Measurements from ENCODE around the gene KCNJ6. TPM values are rescaled to one million over a fixed set of nuclear protein-coding genes. Genes with fewer than 3 reads are reported as not detected.

Gene KCNJ6
- total and polyA plus RNA-seq, 2 of the 8 experiments (the other 6 are each of a cell fraction or from before 2014, with no cell fraction given), result 0.51 to 1.2 TPM

DNA sequence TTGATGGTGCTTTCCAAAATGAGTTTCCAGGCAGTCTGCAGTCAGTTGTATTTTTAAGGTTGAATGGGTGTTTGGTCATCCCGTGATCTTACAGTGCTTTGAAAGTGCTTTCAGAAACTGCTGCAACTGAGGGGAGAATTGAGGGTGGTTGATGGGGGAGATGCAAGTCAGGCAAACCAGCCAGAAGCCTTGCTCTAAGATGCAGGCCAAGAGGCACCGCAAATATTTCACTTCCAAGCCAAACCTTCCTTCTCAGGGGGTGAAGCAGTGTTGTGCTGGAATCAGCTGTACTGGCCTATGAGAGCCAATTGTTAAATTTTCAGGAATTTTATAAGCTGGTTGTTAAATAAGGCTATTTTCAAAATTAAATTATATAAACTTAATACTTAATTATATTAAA, 151.6 kb downstream of the KCNJ6 start:
- H3K79me2 ChIP-seq (ENCODE audit: control insufficient read depth in 1 of 2, insufficient read depth in 2 of 2, low read length in 2 of 2), result no peaks in the 10 kb centered on the region
- POLR2A ChIA-PET (ENCODE audit: partially characterized antibody), result no interaction called here
- no peak overlapping the region for H2AK5ac ChIP-seq (ENCODE audit: low read depth, low read length)
- no peak overlapping the region for H3K4me2 ChIP-seq (ENCODE audit: insufficient read depth in 1 of 2, low read depth in 2 of 2, low read length in 2 of 2)
- no peak for DNase-seq (ENCODE audit: low read depth in 1 of 2, low spot score in 2 of 2)
- no peak overlapping the region for H2BK12ac ChIP-seq (ENCODE audit: low read depth, low read length)
- no peak overlapping the region for H2BK120ac ChIP-seq (replicated peaks; ENCODE audit: low read depth, low read length)
- H2BK5ac ChIP-seq (ENCODE audit: low read depth, low read length), result no peak overlapping the region
- no peak overlapping the region for H3K4me3 ChIP-seq (ENCODE audit: extremely low read depth in 1 of 4, insufficient read depth in 2 of 4, low read depth in 3 of 4, low read length in 4 of 4)
- no peak overlapping the region for H3K27ac ChIP-seq (ENCODE audit: low read depth, low read length)
- H2AFZ ChIP-seq (ENCODE audit: low read length), result no peak overlapping the region
- no peak overlapping the region for H2BK20ac ChIP-seq (ENCODE audit: low read length)
- peaks cover 0 to 7% of the 10 kb centered on the region in 2 experiments for H4K20me1 ChIP-seq (replicated peaks in 1 of 2; ENCODE audit: control insufficient read depth in 1 of 2, insufficient read depth in 2 of 2, low read length in 2 of 2)
- no peak overlapping the region for H4K8ac ChIP-seq (ENCODE audit: extremely low read depth, insufficient read depth, low read length)
- CTCF ChIA-PET (ENCODE audit: partially characterized antibody), result interaction anchor here (0.6 to 2.4 kb wide), 5 partner anchors 22 to 393 kb away, joined by 3 to 10 read pairs (median 4); partner anchors contain the start of gene KCNJ6
- no peak overlapping the region for H3K14ac ChIP-seq (ENCODE audit: insufficient read length)
- H3K9ac ChIP-seq (replicated peaks in 1 of 4; ENCODE audit: extremely low read depth in 1 of 4, low read depth in 3 of 4, low read length in 3 of 4), result no peak overlapping the region
- no peak overlapping the region for H3K23ac ChIP-seq (ENCODE audit: insufficient read length)
- no peak overlapping the region for H4K91ac ChIP-seq (replicated peaks; ENCODE audit: insufficient read length, low read length)
- no peak overlapping the region for H2BK15ac ChIP-seq (ENCODE audit: low read length)
- H3K4ac ChIP-seq (replicated peaks; ENCODE audit: insufficient read length, low read depth, low read length), result no peak overlapping the region
- H3K9me3 ChIP-seq (ENCODE audit: insufficient read depth in 2 of 2, low read depth in 1 of 2, low read length in 1 of 2), result peaks cover 12 to 13% of the 10 kb centered on the region in 2 experiments; a peak in 3 of 4 replicates
- H3K79me1 ChIP-seq (ENCODE audit: low read depth, low read length), result peaks cover 2% of the 10 kb centered on the region; the same call in 1 of the 2 replicates
- 85% methylated on average over 2 of the region's 2 CpGs; no CpG with 5 or more reads in 1 of the 2 experiments for WGBS, 2 experiments (ENCODE audit: extremely low coverage in 1 of 2, insufficient coverage in 1 of 2, insufficient read length in 1 of 2, insufficient replicate concordance in 2 of 2, low coverage in 1 of 2, low lambda C conversion rate in 2 of 2, missing lambda C conversion rate in 1 of 2)
- H3K56ac ChIP-seq (replicated peaks; ENCODE audit: insufficient read length, low read depth, low read length), result no peak overlapping the region
- no peaks in the 10 kb centered on the region for H3K27me3 ChIP-seq (replicated peaks in 1 of 4; ENCODE audit: control insufficient read depth in 3 of 4, extremely low read depth in 1 of 4, insufficient read depth in 3 of 4, low read length in 3 of 4)
- no peak overlapping the region for H3K18ac ChIP-seq (ENCODE audit: extremely low read depth, low read length)
- FAIRE-seq, result no peak
- peaks cover 8% of the 10 kb centered on the region; the same call in 1 of the 2 replicates for H3K23me2 ChIP-seq (ENCODE audit: low read depth, low read length)
- no peak overlapping the region for H4K5ac ChIP-seq (ENCODE audit: insufficient read length, low read depth, low read length)
- no peaks in the 10 kb centered on the region; a peak in 1 of 8 replicates for H3K36me3 ChIP-seq (ENCODE audit: control insufficient read depth in 2 of 4, insufficient read depth in 4 of 4, low read length in 3 of 4)
- H3K4me1 ChIP-seq (replicated peaks in 1 of 4; ENCODE audit: control insufficient read depth in 3 of 4, insufficient read depth in 4 of 4, low read length in 3 of 4), result peaks cover 0 to 2% (median 0%) of the 10 kb centered on the region in 4 experiments; a peak in 1 of 7 replicates
- TF ChIP-seq TAF7 (optimal IDR thresholded peaks at IDR 0.05; ENCODE audit: borderline replicate concordance, low read depth, low read length) (no peak), PHF8 (conservative IDR thresholded peaks at IDR 0.05; ENCODE audit: low read depth, low read length) (no peak), NANOG (IDR thresholded peaks at IDR 0.05; ENCODE audit: insufficient read depth, low read depth, low read length, poor library complexity, severe bottlenecking) (no peak), CEBPB (IDR thresholded peaks at IDR 0.05; ENCODE audit: low read depth, low read length) (no peak), SP4 (IDR thresholded peaks at IDR 0.05; ENCODE audit: low read length) (no peak)
- TF ChIP-seq, protein P1, sequence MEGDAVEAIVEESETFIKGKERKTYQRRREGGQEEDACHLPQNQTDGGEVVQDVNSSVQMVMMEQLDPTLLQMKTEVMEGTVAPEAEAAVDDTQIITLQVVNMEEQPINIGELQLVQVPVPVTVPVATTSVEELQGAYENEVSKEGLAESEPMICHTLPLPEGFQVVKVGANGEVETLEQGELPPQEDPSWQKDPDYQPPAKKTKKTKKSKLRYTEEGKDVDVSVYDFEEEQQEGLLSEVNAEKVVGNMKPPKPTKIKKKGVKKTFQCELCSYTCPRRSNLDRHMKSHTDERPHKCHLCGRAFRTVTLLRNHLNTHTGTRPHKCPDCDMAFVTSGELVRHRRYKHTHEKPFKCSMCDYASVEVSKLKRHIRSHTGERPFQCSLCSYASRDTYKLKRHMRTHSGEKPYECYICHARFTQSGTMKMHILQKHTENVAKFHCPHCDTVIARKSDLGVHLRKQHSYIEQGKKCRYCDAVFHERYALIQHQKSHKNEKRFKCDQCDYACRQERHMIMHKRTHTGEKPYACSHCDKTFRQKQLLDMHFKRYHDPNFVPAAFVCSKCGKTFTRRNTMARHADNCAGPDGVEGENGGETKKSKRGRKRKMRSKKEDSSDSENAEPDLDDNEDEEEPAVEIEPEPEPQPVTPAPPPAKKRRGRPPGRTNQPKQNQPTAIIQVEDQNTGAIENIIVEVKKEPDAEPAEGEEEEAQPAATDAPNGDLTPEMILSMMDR (IDR thresholded peaks at IDR 0.05; ENCODE audit: control extremely low read depth in 1 of 3, insufficient read depth in 1 of 3, low read depth in 1 of 3, low read length in 3 of 3), result no peak
